Activated CD4-positive, alpha-beta memory T cell treated with anti-CD3 and anti-CD28 coated beads, Interleukin-2, amount 10 ng/mL, durations not matched to agents 7 days and 5 days (primary cell): ENCODE measurements around the gene C18orf32. TPM values are rescaled to one million over a fixed set of nuclear protein-coding genes. Genes with fewer than 3 reads are reported as not detected.
"Not testable (repeated sequence)": the region's sequence is repeated elsewhere in the genome, so short reads cannot be mapped to it uniquely, and the experiment has no call there.

ENCODE experiments used
- CTCF ChIA-PET: fragments of 350-600 bp; sonication (Branson Sonifier 250); formaldehyde crosslinking; loops from one replicate; lab custom pipeline; 2021; ENCODE audit warnings: antibody characterized with exemption, inconsistent platforms; lab: Charles Lee
- POLR2A ChIA-PET: fragments of 350-600 bp; sonication (Branson Sonifier 250); formaldehyde crosslinking; loops from one replicate; lab custom pipeline; 2021; ENCODE audit warnings: antibody characterized with exemption; lab: Charles Lee
- DNase-seq: peaks from one replicate; pipeline ENCODE4 v3.0.0-alpha.2; 2020
- H3K27ac Mint-ChIP-seq: one replicate; pipeline ENCODE4 v1.8.0; 2021; ENCODE audit warnings: mild to moderate bottlenecking, mixed read lengths
- H3K27me3 Mint-ChIP-seq: one replicate; pipeline ENCODE4 v1.8.0; 2021; ENCODE audit warnings: mixed read lengths
- H3K36me3 Mint-ChIP-seq: one replicate; pipeline ENCODE4 v1.8.0; 2021; ENCODE audit warnings: low read depth, mixed read lengths
- H3K4me1 Mint-ChIP-seq: one replicate; pipeline ENCODE4 v1.8.0; 2021; ENCODE audit warnings: mixed read lengths
- H3K4me3 Mint-ChIP-seq: one replicate; pipeline ENCODE4 v1.8.0; 2021; ENCODE audit warnings: mild to moderate bottlenecking, mixed read lengths
- H3K9me3 Mint-ChIP-seq: one replicate; pipeline ENCODE4 v1.8.0; 2021; ENCODE audit warnings: mixed read lengths
- total RNA-seq, 2 experiments: library from RNA; stranded (reverse); gene quantifications; one replicate each; pipeline ENCODE4 v1.2.3, GENCODE V29; 2021

C18orf32 gene
- total RNA-seq, 2 experiments from 2014 or later, result 31.7 to 33.7 TPM

- Mint-ChIP-seq H3K4me3 (no peak overlapping the region), H3K9me3 (no peaks in the 10 kb centered on the region), H3K36me3 (peaks cover 43% of the 10 kb centered on the region), H3K27ac (no peak overlapping the region), H3K4me1 (peaks cover 26% of the 10 kb centered on the region), H3K27me3 (no peaks in the 10 kb centered on the region)
- POLR2A ChIA-PET, result no interaction called here
- CTCF ChIA-PET, result no interaction called here
- DNase-seq, result no peak
Observed at GRCh38 chr18:49479381-49480137, 7.5 kb downstream of the C18orf32 start.

- Mint-ChIP-seq H3K27me3 (peaks cover 3% of the 10 kb centered on the region), H3K27ac (peak overlapping the region; percentile 28), H3K4me1 (peaks cover 17% of the 10 kb centered on the region), H3K4me3 (no peak overlapping the region), H3K36me3 (peaks cover 28% of the 10 kb centered on the region), H3K9me3 (peaks cover 2% of the 10 kb centered on the region)
- POLR2A ChIA-PET, result interaction anchor here (0.7 to 1.2 kb wide), 4 partner anchors 9 to 17 kb away, joined by 4 to 5 read pairs (median 4); partner anchors contain the start of genes C18orf32 and DYM
- DNase-seq, result no peak
- CTCF ChIA-PET, result interaction anchor here (0.6 to 1.2 kb wide), 3 partner anchors 12 to 241 kb away, joined by 3 to 4 read pairs (median 3); no protein-coding TSS in a partner anchor
Observed at GRCh38 chr18:49476664-49477411, 10.2 kb downstream of the C18orf32 start.

- CTCF ChIA-PET, result interaction anchor here (1.3 kb wide), 1 partner anchor 10 kb away, joined by 5 read pairs; no protein-coding TSS in a partner anchor
- DNase-seq, H3K4me3 Mint-ChIP-seq, H3K9me3 Mint-ChIP-seq, POLR2A ChIA-PET, H3K27ac Mint-ChIP-seq: not testable (repeated sequence)
- peaks cover 16% of the 10 kb centered on the region for H3K4me1 Mint-ChIP-seq
- H3K27me3 Mint-ChIP-seq, result peaks cover 11% of the 10 kb centered on the region
- H3K36me3 Mint-ChIP-seq, result peaks cover 17% of the 10 kb centered on the region
Observed at GRCh38 chr18:49474935-49475334, 12.1 kb downstream of the C18orf32 start.

DNA sequence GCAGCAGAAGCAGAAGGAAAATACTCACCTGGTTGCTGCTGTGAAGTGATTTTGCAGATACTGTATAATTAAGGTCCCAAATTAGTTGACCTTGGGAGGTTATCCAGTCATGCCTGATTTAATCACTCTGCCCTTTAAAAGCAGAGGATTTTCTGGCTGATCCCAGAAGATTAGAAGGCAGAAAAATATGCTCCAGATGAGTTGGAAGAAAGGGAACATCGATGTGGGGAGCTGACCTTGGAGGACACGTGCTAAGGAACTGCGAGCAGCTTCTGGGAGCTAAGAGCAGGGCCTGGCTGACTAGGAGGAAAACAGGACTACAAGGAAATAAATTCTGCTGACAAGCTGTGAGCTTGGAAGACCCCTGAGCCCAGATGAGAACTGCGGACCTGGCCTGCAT is 13.3 kb downstream of the C18orf32 start:
- Mint-ChIP-seq H3K4me1 (peaks cover 10% of the 10 kb centered on the region), H3K36me3 (peaks cover 6% of the 10 kb centered on the region), H3K4me3 (no peak overlapping the region), H3K9me3 (peaks cover 2% of the 10 kb centered on the region), H3K27me3 (peaks cover 16% of the 10 kb centered on the region), H3K27ac (no peak overlapping the region)
- no peak for DNase-seq
- ChIA-PET CTCF (interaction anchor here (1.3 kb wide), 1 partner anchor 9 kb away, joined by 5 read pairs; no protein-coding TSS in a partner anchor), POLR2A (no interaction called here)

GRCh38 chr18:49472459-49472858 is 14.6 kb downstream of the C18orf32 start:
- CTCF ChIA-PET, result no interaction called here

GRCh38 chr18:49471532-49471931 is 15.5 kb downstream of the C18orf32 start:
- POLR2A ChIA-PET, result no interaction called here
- CTCF ChIA-PET, result no interaction called here
- Mint-ChIP-seq H3K4me1 (peaks cover 3% of the 10 kb centered on the region), H3K27me3 (peaks cover 16% of the 10 kb centered on the region), H3K36me3 (peaks cover 3% of the 10 kb centered on the region), H3K9me3 (peaks cover 2% of the 10 kb centered on the region), H3K27ac (no peak overlapping the region), H3K4me3 (no peak overlapping the region)
- no peak for DNase-seq

More at GRCh38 chr18:49472459-49472858, 14.6 kb downstream of the C18orf32 start:
- H3K27me3 Mint-ChIP-seq, result peaks cover 16% of the 10 kb centered on the region
- H3K27ac Mint-ChIP-seq, result no peak overlapping the region
- H3K4me3 Mint-ChIP-seq, result no peak overlapping the region
- DNase-seq, result no peak
- POLR2A ChIA-PET, result no interaction called here
- H3K9me3 Mint-ChIP-seq, result peaks cover 2% of the 10 kb centered on the region
- H3K36me3 Mint-ChIP-seq, result peaks cover 6% of the 10 kb centered on the region
- H3K4me1 Mint-ChIP-seq, result peaks cover 10% of the 10 kb centered on the region

DNA sequence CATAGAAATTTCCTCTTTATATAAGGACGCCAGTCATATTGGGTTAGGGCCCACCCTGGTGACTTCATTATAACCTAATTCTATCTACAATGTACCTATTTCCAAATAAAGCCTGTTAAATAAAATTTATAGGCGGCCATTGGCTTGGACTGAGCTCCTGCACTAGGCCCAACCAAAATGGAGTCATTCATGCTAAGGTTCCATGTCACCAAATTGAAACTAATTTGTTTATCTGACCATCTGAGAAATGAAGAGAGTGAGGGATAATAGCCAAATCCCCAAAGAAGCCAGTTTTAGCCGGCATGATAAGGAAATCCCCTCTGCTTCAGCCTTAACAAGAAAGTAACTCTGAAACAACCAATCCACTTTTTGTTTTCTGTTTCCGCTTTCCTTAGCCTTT is 19.4 kb downstream of the C18orf32 start:
- CTCF ChIA-PET, result no interaction called here
- Mint-ChIP-seq H3K4me3 (no peak overlapping the region), H3K4me1 (no peaks in the 10 kb centered on the region), H3K9me3 (peaks cover 1% of the 10 kb centered on the region), H3K27ac (no peak overlapping the region), H3K27me3 (peaks cover 16% of the 10 kb centered on the region), H3K36me3 (no peaks in the 10 kb centered on the region)
- POLR2A ChIA-PET, result interaction anchor here (1.6 kb wide), 1 partner anchor 19 kb away, joined by 9 read pairs; the partner anchor contains the start of gene C18orf32
- DNase-seq, result no peak

- Mint-ChIP-seq H3K27me3 (peaks cover 15% of the 10 kb centered on the region), H3K27ac (no peak overlapping the region), H3K36me3 (no peaks in the 10 kb centered on the region), H3K9me3 (no peaks in the 10 kb centered on the region), H3K4me1 (no peaks in the 10 kb centered on the region), H3K4me3 (no peak overlapping the region)
- ChIA-PET CTCF (no interaction called here), POLR2A (interaction anchor here (1.6 kb wide), 1 partner anchor 20 kb away, joined by 9 read pairs; the partner anchor contains the start of gene C18orf32)
- DNase-seq, result no peak
Observed at GRCh38 chr18:49467019-49467563, 19.9 kb downstream of the C18orf32 start.

- Mint-ChIP-seq H3K27ac (no peak overlapping the region), H3K4me1 (peaks cover 10% of the 10 kb centered on the region), H3K27me3 (peaks cover 10% of the 10 kb centered on the region), H3K36me3 (no peaks in the 10 kb centered on the region), H3K4me3 (no peak overlapping the region), H3K9me3 (no peaks in the 10 kb centered on the region)
- POLR2A ChIA-PET, result interaction anchor here (1.1 to 3.3 kb wide), 3 partner anchors 18 to 26 kb away, joined by 3 to 19 read pairs (median 3); partner anchors contain the start of gene C18orf32
- no peak for DNase-seq
- CTCF ChIA-PET, result interaction anchor here (0.8 to 1.7 kb wide), 7 partner anchors 9 to 395 kb away, joined by 3 to 5 read pairs (median 4); partner anchors contain the start of gene C18orf32
Observed at GRCh38 chr18:49464718-49465598, 22.1 kb downstream of the C18orf32 start.

DNA sequence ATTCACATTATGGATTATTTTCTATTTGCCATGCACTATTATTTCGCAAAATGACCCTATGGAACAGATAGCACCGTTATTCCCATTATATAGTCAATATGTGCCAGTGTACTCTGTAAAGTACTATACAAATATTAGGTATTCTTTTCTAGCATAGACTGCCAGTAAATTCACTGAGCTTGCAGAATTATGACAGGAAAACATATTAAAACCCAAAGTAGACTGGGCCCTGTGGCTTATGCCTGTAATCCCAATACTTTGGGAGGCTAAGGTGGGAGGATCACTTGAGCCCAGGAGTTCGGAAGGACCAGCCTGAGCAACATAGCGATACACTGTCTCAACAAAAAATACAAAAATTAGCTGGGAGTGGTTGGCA is 25.4 kb downstream of the C18orf32 start:
- no peaks in the 10 kb centered on the region for H3K36me3 Mint-ChIP-seq
- no peak for DNase-seq
- peaks cover 39% of the 10 kb centered on the region for H3K4me1 Mint-ChIP-seq
- no peak overlapping the region for H3K27ac Mint-ChIP-seq
- H3K27me3 Mint-ChIP-seq, result peaks cover 5% of the 10 kb centered on the region
- ChIA-PET POLR2A (interaction anchor here (0.6 to 3.2 kb wide), 3 partner anchors 19 to 29 kb away, joined by 3 to 44 read pairs (median 19); partner anchors contain the start of gene C18orf32), CTCF (interaction anchor here (1.2 to 1.4 kb wide), 2 partner anchors 18 to 25 kb away, joined by 4 read pairs; partner anchors contain the start of gene C18orf32)
- no peaks in the 10 kb centered on the region for H3K9me3 Mint-ChIP-seq
- H3K4me3 Mint-ChIP-seq, result peak overlapping the region; percentile 30

DNA sequence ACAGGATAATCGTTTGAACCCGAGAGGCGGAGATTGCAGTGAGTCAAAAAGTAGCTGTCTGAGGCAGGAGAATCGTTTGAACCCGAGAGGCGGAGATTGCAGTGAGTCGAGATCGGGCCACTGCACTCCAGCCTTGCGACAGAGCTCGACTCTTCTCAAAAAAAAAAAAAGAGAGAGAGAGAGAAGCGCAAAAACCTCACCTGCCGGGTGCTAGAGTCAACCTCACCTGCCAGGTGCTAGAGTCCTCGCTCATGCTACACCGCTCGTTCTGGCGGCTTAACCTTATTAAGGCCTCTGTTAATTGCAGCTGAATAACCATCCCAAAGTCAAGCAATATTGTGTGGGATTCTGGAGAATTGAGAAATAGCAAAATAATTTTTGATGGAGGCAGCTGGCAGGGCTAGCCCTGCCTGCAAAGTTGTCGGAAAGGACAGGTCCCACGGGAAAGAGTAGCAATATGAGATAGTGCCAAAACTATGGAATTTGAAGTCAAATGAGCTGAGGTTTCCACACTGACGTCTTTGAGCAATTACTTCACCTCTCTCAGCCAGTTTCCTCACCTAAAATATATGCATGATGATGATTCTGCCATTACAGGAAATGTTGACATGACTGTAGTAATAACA is 25.9 kb downstream of the C18orf32 start:
- H3K4me3 Mint-ChIP-seq, result peak overlapping the region; percentile 82
- H3K9me3 Mint-ChIP-seq, result no peaks in the 10 kb centered on the region
- peak overlapping the region; percentile 45 for H3K27ac Mint-ChIP-seq
- peaks cover 5% of the 10 kb centered on the region for H3K27me3 Mint-ChIP-seq
- CTCF ChIA-PET, result interaction anchor here (0.7 to 1.4 kb wide), 4 partner anchors 17 to 35 kb away, joined by 3 to 4 read pairs (median 4); partner anchors contain the start of gene C18orf32
- peaks cover under 1% of the 10 kb centered on the region for H3K36me3 Mint-ChIP-seq
- POLR2A ChIA-PET, result interaction anchor here (0.6 to 3.2 kb wide), 5 partner anchors 15 to 120 kb away, joined by 3 to 44 read pairs (median 4); partner anchors contain the start of gene C18orf32
- peaks cover 40% of the 10 kb centered on the region for H3K4me1 Mint-ChIP-seq
- DNase-seq, result no peak
